Epithelial cell of proximal tubule (primary cell): ENCODE results near the gene RARB. TPM values are rescaled to one million over a fixed set of nuclear protein-coding genes. Genes with fewer than 3 reads are reported as not detected.

Source experiments
- DNase-seq: peaks from one replicate; pipeline ENCODE4 v3.0.0-alpha.2; 2011; ENCODE audit warnings: low read depth
- H3K4me3 ChIP-seq: 2 replicates; pipeline ENCODE4 v1.5.1; 2011; ENCODE audit warnings: low read depth, mild to moderate bottlenecking, low read length
- CTCF ChIP-seq: conservative IDR thresholded peaks from 2 replicates; pipeline ENCODE4 v1.5.1; 2012; ENCODE audit warnings: low read depth, mild to moderate bottlenecking, low read length
- total RNA-seq: library from RNA; depleted of rRNA; stranded (reverse); fragments of >200 nt; gene quantifications from 2 replicates; pipeline ENCODE4 v1.2.3, GENCODE V29; 2015

RARB gene
- total RNA-seq, 1 donor from 2014 or later, result 4.6 TPM

GRCh38 chr3:25458420-25458814, 30.4 kb downstream of the RARB start:
- no peak overlapping the region for H3K4me3 ChIP-seq
- no peak for DNase-seq
- no peak for TF ChIP-seq CTCF

GRCh38 chr3:25460751-25461150, 32.7 kb downstream of the RARB start:
- no peak for TF ChIP-seq CTCF
- no peak overlapping the region for H3K4me3 ChIP-seq
- DNase-seq, result no peak

- no peak for TF ChIP-seq CTCF
- no peak overlapping the region for H3K4me3 ChIP-seq
- no peak for DNase-seq
Observed at GRCh38 chr3:25461946-25462345, 33.9 kb downstream of the RARB start.

- DNase-seq, result no peak
- no peak overlapping the region for H3K4me3 ChIP-seq
- no peak for TF ChIP-seq CTCF
Observed at GRCh38 chr3:25462495-25462894, 34.4 kb downstream of the RARB start.

GRCh38 chr3:25463836-25464418, 35.9 kb downstream of the RARB start:
- DNase-seq, result no peak
- H3K4me3 ChIP-seq, result no peak overlapping the region
- TF ChIP-seq CTCF, result no peak

GRCh38 chr3:25465266-25465860, 37.3 kb downstream of the RARB start:
- DNase-seq, result no peak
- no peak overlapping the region for H3K4me3 ChIP-seq
- TF ChIP-seq CTCF, result no peak

- no peak overlapping the region for H3K4me3 ChIP-seq
- TF ChIP-seq CTCF, result peak; percentile 15
- DNase-seq, result no peak
Observed at GRCh38 chr3:25468866-25469319, 40.8 kb downstream of the RARB start.
